AG09309 (cell line): ENCODE measurements around the gene PNISR.
A peak's percentile ranks its signal among the peaks of the same experiment; 100 is the strongest.

Experiments
- DNase-seq: peaks from one replicate; pipeline ENCODE4 v3.0.0-alpha.2; 2010; ENCODE audit warnings: low read depth
- H3K4me3 ChIP-seq: 2 replicates; pipeline ENCODE4 v1.5.1; 2011; ENCODE audit warnings: mild to moderate bottlenecking, low read depth, low read length, moderate library complexity; ENCODE audit not compliant: control insufficient read depth
- CTCF ChIP-seq: IDR thresholded peaks from 2 replicates; pipeline ENCODE4 v1.5.1; 2011; ENCODE audit warnings: mild to moderate bottlenecking, low read depth, low read length, inconsistent platforms; ENCODE audit not compliant: insufficient read depth, control insufficient read depth; ENCODE audit errors: missing control alignments

Gene PNISR

GRCh38 chr6:99348288-99349170 is 76.6 kb downstream of the PNISR start:
- DNase-seq: no peak
- no peak for TF ChIP-seq CTCF
- H3K4me3 ChIP-seq: peak overlapping the region; percentile 35
